NT2/D1 (cell line): ENCODE data around the gene MAST4.

Source experiments
- SUZ12 ChIP-seq: IDR thresholded peaks from 2 replicates; pipeline ENCODE4 v1.6.1; 2011; ENCODE audit not compliant: insufficient read length, insufficient read depth; ENCODE audit errors: extremely low read depth
- ZNF274 ChIP-seq: IDR thresholded peaks from 2 replicates; pipeline ENCODE4 v1.6.1; 2011; ENCODE audit warnings: mild to moderate bottlenecking, low read depth, low read length

- no peak for TF ChIP-seq SUZ12
- no peak for TF ChIP-seq ZNF274
Measured at GRCh38 chr5:66876266-66876807, 280.1 kb downstream of the MAST4 start.
